GM21367 (cell line): Measurements from ENCODE around the gene NKX2-3.

Experiments used
- ATAC-seq: cut with Tn5 transposase; IDR thresholded peaks from one replicate; pipeline ENCODE4 v1.9.1; 2021; ENCODE audit not compliant: unreplicated experiment

NKX2-3 gene

DNA sequence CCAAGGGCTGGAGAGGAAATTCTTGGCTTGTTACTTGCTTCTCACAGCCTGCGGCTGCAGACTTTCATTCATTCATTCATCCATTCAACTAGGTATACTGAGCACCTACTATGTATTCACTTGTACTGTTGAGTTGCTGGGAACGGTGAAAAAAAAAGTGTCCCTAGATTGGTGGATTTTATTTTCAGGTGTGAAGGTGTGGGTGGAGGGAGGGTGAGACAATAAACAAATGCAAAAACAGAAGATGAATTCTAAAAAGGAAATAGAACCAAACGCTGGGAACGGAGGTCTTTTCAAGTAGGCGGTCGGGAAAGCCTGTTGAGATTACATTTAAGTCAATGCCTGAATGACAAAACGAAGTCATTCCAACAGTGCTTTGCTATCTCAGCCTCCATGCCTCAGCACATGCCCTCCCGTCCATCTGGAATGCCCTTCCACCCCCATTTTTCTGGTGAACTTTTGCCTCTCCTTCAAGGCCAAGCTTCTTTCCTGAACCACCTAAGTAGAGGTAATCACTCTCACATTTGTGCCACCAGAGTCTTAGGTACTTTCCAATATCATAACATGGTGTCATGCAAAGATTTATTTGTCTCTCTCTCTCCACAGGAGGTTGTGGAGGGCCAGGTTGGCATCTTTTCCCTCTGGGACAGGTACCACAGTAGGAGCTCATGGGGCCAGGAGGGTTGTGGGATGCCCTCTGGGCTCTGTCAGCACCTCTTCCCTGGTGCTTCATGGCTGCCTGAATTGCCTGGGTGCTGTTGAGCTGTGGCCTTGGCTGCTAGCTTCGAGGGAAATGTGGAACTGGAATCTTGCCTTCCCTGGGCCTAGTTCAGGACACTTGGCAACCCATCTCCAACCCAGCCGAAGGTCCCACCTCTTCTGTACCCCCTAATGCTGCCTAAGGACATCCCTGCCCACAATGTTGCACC, 5.5 kb downstream of the NKX2-3 start:
- no peak for ATAC-seq

DNA sequence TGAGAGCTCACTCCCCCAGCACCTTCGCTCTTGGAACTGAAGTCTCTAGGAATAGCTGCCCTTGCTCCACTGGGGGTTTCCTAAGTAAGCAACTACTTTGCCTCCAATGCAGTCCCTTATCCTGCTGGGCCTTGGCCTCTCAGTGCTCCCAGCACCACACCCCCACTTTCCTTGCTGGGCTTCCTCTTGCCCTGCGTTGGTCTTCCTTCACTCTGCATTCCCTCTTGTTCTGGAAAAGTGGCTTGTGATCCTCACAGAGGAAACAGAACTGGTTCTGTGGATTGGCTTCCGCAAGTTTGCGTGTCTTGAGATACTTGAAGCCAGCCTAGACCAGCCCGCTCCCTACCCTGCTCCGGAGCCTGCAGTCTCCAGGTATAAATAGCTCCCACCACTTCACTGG, 6.4 kb downstream of the NKX2-3 start:
- no peak for ATAC-seq

- ATAC-seq, result no peak
Measured at GRCh38 chr10:99539820-99540219, 7.1 kb downstream of the NKX2-3 start.

DNA sequence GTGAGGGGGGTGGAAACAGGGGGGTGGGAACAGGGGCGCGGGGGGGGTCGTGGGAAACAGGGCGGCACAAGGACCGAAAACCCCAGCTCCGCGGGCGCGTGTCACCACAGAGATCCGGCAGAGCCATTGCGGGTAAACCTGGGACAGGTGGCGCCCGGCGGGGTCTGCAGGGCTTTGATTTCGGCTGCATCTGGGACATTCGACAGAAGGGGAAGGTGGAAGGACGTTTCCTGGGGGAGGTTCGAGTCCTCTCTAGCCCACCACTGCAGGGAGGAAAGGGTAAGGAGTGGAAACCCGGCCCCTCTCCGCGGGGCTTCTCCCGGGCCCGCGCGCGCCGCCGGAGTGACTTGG, 7.5 kb downstream of the NKX2-3 start:
- no peak for ATAC-seq

GRCh38 chr10:99540657-99541531, 8.2 kb downstream of the NKX2-3 start:
- no peak for ATAC-seq

DNA sequence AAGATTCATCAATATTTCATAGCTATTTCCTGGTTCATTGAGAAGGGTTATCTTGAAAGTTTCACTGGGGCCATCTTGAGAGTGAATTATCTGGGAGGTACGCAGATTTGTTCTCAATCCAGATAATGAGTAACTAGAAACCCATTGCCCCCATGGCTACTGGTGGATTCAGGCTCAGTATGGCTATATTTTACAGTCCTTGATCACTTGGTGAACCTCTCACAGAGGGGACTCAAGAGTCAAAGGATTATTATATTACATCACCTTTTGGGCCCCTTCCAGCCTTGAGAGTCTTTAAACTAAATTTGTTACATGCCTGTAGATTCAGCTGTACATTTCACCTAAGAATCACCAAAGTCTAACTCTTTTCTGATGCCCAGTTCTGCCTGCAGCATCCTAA, 11.6 kb downstream of the NKX2-3 start:
- no peak for ATAC-seq

- ATAC-seq, result no peak
Measured at GRCh38 chr10:99548041-99548530, 15.3 kb downstream of the NKX2-3 start.

- ATAC-seq, result no peak
Measured at GRCh38 chr10:99551158-99551557, 18.4 kb downstream of the NKX2-3 start.

- no peak for ATAC-seq
Measured at GRCh38 chr10:99551616-99552015, 18.9 kb downstream of the NKX2-3 start.

- no peak for ATAC-seq
Measured at GRCh38 chr10:99555371-99555770, 22.6 kb downstream of the NKX2-3 start.

DNA sequence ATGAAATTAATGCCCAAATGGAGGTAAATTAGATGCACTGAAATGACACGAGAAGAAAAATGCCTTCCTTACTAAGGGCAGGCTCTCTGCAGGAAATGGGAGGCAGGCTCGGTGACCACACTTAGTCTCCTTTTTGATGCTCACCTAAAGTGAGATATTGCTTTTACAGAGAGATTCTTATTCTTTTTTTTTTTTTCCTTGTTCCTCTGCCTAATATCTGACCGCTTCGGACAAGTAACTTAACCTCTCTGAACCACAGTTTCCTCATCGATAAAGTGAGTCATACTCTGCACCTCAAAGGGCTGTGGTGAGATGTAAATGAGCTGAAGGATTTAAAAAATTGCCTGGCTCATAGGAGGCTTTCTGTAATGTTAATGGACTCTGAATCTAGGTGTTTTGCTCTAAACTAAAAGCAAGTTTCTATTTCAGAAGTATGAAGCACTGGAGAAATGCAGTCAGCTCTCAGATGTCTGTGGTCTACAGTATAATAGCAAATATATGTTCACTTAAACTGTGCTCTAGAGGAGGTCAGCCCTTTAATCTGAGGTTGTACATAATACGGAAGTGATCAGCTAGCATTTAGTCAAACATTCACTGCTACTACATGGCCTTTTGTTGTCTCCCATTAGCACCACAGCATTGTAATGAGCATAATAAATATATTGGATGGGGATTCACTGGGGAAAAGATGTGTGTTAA, 23.2 kb downstream of the NKX2-3 start:
- peak; percentile 91 for ATAC-seq

GRCh38 chr10:99557044-99557443, 24.3 kb downstream of the NKX2-3 start:
- no peak for ATAC-seq

DNA sequence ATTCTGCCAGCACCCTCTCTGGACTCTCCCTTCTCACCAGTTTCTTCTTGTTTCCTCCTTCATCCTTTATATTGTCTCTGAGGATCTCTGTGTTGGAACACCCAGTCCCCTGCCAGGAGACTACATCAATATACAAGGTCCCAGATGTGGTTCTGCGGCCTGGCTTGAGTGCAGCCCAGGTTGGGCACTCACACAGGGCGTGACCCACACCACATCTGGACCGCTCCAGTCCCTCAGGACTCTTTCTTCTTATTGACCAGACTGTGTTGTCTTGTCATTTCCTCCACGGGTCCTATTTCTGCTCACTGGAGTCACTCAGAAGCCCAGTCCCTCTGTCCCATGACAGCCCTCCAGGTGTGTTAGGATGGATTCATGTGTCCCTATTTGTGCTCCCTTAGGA, 26.0 kb downstream of the NKX2-3 start:
- no peak for ATAC-seq

DNA sequence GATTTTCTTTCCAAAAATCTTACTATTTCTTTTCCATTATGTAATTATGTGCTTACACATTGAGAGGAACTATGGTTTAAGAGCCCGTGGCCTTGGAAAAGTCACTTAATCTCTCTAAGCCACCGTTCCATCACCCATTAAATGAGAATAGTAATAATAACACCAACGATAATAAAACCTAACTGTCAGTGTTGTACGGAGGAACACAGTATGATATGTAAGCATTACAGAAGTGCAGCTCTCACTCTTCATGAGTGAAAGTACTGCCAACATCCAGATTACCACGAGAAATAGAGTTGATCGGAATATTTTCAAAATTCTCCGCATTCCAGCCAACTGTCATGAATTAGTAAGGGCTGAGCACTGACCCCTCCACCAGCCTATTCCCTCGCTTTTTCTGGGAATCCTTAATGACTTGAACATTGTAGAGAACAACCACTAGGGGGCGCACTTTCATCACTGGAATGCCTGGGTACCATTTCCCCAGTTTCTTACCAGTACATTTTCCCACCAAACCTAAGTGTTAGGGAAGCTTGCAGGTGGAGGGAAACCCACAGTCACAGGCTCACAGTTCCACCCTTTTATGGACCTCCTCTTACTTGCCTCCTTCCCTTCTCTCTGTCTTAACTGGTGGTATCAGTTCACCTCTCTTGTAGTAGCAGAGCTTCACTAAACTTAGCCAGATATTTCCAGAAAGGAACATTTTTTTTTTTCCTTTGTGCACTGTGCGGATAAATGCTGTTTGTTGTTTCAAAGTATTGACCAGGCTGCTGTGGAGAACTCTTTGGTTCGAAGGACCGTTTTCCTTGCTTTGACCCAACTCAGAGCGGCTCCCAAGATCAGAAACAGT, 27.8 kb downstream of the NKX2-3 start:
- no peak for ATAC-seq

DNA sequence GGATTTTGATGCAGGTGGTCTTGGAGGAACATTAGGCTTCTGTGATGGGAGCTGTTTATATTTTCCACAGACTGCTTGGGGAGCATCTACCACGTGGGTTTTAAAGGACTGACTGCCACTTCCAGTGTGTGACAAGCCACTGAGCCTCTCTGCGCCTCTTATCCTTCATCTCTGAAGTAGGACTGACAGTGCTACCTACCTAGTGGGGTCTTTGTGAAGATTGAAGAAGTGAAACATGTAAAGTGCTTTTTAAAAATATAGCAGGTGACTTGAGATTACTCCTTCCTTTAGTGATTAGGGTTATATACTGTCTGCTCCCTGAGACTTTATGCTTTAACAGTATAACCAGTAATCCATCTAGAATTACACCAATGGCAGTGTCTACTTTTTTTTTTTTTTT, 29.9 kb downstream of the NKX2-3 start:
- no peak for ATAC-seq

DNA sequence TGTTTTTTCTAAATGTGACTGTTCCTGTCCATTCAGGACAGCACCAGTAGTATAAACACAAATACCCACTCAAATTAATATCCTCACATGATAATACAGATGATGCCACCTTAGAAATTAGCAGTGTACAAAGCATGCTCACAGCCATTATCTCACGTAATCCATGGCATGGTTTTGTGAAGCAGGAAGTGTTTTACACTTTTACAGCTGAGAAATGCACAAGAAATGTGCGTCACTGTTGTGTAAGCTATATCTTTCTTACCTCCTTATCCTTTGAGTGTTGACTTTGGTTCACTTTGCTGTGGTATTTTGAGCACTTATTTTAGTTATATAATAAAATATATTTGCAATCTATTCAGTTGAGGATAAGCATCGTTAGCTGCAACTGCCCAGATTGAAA, 31.6 kb downstream of the NKX2-3 start:
- ATAC-seq, result no peak

DNA sequence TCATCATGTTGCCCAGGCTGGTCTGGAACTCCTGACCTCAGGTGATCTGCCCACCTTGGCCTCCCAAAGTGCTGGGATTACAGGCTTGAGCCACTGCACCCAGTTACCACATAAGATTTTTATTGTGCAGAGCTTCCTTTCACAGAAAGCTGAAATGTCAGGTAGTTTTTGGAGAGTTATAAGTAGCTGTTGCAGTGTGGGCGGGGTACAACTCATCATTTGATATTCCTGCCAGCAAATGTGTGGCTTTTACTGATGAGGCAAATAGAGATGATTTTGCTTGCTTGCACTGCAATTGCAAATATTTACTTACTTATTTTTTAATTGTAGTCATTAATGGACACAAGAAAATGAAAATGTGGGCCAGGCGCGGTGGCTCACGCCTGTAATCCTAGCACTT, 32.4 kb downstream of the NKX2-3 start:
- no peak for ATAC-seq

- ATAC-seq, result no peak
Measured at GRCh38 chr10:99569253-99569939, 36.7 kb downstream of the NKX2-3 start.

- no peak for ATAC-seq
Measured at GRCh38 chr10:99569961-99570360, 37.2 kb downstream of the NKX2-3 start.

DNA sequence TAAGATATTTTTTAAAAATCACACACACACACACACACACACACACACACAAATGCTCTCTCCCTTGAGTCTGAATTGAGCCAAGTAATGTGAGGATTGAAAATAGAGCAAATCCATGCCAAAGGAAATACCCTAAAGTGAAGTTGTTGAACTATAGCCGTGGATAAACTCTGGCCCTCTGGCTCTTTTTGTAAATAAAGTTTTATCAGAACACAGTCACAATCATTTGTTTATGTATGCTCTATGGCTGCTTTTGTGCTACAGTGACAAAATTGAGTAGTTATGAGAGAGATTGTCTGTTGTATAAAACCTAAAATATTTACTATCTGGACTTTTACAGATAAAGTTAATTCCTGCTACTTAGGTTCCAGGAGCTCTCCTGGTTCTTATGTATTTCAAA, 39.1 kb downstream of the NKX2-3 start:
- ATAC-seq, result no peak
